GM19438 (cell line): ENCODE data around the gene UBC.
"Not testable (repeated sequence)": the region's sequence is repeated elsewhere in the genome, so short reads cannot be mapped to it uniquely, and the experiment has no call there.

Experiments
- ATAC-seq: cut with Tn5 transposase; IDR thresholded peaks from one replicate; pipeline ENCODE4 v1.9.1; 2021; ENCODE audit warnings: low read depth; ENCODE audit not compliant: unreplicated experiment

UBC gene

DNA sequence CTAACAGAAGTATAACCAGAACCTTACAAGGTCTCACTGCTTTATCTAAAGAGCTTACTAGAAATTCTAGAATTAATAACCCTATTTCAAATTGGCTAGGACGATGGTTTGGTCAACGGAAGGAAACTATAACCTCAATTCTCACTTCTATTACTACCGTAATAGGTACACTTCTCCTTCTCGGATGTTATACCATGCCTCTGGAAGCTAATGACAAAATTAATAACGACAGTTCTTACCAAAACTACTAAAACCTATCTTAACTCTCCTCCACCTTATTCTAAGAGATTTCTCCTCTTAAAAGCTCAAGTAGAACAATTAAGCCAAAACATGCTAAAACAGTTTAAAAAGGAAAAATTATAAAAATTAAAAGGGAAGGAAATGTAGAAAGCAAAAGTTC lies 23.7 kb upstream of the UBC start:
- no peak for ATAC-seq

- ATAC-seq = not testable (repeated sequence)
Measured at GRCh38 chr12:124931528-124931927, 17.1 kb upstream of the UBC start.

GRCh38 chr12:124930586-124930985 lies 16.1 kb upstream of the UBC start:
- no peak for ATAC-seq

DNA sequence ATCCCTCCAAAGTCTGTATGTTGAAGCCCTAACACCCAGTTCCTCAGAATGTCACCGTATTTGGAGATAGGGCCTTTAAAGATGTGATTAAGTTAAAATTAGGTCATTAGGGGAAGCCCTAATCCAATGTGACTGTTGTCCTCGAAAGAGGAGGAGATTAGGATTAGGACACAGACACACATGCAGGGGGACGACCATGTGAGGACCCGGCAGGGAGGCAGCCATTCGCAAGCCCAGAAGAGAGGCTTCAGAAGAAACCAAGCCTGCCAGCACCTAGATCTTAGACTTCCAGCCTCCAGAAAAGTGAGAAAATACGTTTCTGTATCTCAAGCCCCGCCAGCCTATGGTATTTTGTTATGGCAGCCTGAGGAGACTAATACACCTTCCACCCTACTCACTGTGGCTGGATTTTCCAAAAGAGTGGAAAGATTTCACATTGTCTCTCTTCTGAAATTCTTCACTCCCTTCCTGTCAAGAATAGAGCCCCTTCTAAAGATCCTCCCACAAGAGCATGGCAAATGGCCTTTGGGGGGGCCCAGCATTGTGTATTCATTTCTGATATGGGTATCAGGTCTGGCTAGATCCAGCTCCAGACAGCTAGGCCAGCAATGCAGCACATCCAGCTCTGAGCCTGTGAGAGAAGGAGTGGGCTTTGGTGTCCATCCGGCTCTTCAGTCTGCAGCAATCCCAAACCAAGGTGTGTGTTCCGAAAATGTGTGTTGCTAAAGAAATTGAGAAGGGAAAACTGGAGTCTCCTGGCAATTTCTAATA lies 15.4 kb upstream of the UBC start:
- no peak for ATAC-seq

GRCh38 chr12:124928912-124929530 lies 14.6 kb upstream of the UBC start:
- no peak for ATAC-seq

GRCh38 chr12:124928095-124928911 lies 13.9 kb upstream of the UBC start:
- ATAC-seq = peak; percentile 33

DNA sequence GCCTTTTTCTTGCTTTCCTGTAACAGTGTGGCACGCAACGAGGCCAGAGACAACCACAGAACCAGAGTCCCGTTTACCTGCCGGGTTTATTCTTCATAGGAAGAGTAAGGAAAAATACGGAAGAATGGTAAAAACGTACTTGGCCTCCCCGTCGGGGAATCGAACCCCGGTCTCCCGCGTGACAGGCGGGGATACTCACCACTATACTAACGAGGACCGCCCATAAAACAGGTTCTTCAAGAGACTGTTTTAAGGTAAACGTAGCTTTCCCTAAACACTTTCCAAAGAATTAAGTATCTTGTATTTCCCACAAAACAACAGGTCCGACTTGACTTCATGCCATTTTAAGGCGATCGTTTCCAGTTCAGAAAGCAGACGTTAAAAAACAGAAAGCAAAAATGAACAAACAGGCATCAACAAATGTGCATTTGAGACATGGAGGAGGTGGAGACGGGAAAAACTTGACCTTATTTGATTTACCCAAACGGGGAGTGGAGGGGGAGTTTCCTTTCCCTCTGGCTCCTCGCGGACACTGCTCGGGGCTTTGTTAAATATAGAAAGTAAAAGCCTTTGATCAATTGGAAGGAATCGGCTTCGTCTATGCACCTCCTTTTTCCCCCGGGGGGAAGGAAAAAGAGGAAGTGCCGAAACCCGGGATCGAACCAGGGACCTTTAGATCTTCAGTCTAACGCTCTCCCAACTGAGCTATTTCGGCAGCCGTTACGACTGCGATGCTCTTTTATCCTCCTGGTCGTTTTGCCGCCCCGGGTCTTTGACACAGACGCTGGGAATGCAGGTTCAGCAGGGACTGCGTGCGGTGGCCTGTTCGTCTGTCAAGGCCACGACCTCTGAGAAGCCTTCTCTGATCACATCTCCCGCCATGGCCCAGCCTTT lies 13.0 kb upstream of the UBC start:
- peak; percentile 69 for ATAC-seq

- not testable (repeated sequence) for ATAC-seq
Measured at GRCh38 chr12:124925782-124926181, 11.3 kb upstream of the UBC start.

DNA sequence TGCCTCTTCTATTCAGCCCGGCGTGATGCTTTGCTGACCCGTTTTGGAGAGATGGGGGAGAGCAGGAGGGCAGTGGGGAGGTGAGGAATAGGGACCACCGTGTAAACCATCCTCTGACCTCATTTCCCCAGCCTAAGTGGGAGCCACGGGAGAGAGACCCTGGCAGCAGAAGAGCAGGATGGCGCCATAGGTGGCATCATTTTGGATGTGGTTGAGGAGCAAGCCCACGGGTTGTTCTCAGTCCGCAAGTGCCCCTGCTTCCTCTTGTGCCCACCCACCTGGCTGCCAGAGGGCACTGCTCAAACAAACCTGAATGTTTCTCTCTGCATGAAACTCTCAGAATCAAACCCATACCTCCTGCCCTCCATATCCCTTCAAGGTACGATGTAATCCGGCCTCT lies 10.7 kb upstream of the UBC start:
- ATAC-seq = no peak

- no peak for ATAC-seq
Measured at GRCh38 chr12:124923905-124924734, 9.7 kb upstream of the UBC start.

- ATAC-seq = peak; percentile 38
Measured at GRCh38 chr12:124921200-124922031, 7.0 kb upstream of the UBC start.

DNA sequence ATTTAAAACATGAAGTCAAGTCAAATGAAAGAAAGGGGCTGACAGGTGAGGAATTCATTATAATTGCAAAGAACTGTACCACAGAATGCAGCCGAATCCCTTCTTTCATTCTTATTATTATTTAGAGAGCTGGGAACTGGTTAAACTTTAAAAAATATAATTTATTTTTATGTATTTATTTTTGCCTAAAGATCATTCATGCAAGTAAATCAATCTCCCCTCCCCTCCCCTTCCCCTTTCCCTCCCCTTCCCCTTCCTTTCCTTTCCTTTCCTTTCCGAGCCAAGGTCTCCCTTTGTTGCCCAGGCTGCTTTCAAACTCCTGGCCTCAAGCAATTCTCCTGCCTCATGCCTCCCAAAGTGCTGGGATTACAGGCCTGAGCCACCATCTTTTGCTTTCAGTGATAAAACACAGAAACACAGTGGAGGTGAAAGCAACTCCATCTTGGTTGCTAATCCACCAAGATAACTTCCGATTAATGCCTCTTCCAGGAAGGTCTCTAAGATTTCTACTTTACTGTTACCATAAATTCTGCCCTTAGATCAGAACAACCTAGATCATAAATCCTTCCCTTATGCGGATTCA lies 6.0 kb upstream of the UBC start:
- no peak for ATAC-seq

DNA sequence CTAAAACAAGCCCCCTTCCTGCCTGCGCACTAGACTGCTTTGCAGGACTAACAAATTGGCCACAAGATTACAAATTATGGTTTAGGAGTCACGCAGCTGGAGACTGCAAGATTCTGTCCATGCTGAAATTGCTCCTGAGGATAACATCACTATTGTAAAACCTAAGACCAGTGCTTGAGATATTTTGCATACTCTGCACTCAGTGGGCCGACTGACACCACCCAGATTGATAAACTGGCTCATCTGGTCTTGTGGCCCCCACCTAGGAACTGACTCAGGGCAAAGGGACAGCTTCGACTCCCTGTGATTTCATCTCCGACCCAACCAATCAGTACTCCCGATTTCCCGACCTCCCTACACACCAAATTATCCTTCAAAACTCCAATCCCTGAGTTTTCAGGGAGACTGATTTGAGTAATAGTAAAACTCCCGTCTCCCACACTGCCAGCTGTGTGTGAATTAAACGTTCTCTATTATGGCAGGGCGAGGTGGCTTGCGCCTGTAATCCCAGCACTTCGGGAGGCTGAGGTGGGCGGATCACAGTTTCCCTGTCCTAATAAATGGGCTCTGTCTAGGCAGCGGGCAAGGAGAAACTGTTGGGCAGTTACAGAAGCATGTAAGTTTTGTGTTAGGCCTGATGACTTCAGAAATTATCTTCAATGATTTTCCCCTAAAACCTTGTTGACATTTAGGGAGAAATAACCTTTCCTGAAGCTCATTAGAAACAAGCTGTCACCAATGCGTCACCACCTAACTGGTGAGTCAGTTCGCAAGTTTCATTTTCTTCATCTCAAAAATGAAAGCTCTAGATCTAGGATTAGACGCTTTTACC lies 5.3 kb upstream of the UBC start:
- no peak for ATAC-seq

GRCh38 chr12:124918622-124918988 lies 4.2 kb upstream of the UBC start:
- not testable (repeated sequence) for ATAC-seq

GRCh38 chr12:124917841-124918621 lies 3.6 kb upstream of the UBC start:
- no peak for ATAC-seq

DNA sequence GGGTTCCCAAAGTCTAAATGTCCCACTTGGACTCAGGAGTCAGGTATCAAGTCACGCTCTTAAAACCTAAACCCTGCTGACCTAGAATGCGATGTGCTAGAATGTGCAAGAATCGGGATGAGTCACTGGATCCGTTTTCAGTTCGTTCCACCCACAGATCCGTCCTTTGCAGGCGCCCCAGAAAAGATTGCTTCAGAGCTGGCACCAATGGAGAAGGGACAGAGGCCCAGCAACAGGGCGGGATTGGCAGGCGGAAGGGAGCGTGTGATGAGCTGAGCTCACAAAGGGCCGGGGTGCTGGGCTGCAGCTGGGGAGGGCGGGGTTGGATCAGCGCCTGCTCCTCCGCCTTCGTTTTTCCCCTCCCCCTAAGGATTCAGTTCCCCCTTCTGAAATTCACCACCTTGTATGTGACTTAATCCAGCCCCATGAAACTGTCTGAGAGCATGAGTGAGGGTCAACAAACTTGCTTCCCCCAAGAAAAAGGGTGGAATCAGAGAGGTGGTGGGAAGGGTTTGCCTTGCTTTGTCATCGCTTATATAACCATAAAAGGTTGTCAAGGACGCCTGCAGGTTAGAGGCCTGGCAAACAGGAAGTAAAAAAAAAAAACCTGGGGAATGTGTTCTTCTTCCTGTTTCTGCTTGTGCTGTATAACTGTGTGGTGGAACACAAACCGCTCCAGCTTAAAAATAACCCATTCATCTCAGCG lies 2.8 kb upstream of the UBC start:
- ATAC-seq = peak; percentile 48
